ENCODE results near the gene ARMH3. TPM values are rescaled to one million over a fixed set of nuclear protein-coding genes. Genes with fewer than 3 reads are reported as not detected.

ARMH3 gene
- polyA plus RNA-seq, 4 donors, result 14.1 to 21.7 (median 18.1) TPM

DNA sequence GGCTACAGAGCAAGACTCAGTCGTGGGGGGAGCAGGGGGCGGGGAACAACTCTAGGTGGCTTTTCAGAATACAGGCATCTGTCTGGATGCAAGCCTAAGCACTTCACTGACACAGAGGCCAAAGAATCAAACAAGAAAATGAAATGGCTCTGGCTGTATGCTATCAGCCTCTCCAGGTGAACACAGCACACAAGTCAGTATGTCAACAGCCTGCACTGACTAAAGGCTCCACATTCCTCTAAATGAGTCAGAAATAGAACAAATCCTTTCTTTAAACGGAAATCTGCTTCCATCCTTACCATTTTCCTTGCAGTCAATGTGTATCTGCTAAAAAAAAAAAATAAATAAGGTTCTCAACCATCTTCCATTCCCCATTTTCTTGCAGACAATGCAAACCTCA is 88.3 kb downstream of the ARMH3 start:
- no peak for DNase-seq
- Histone ChIP-seq H3K36me3 (ENCODE audit: control insufficient read depth in 3 of 3, insufficient read depth in 2 of 3, low read depth in 1 of 3, low read length in 3 of 3) (peaks cover 2 to 22% (median 9%) of the 10 kb centered on the region in 3 donors), H3K4me3 (ENCODE audit: low read depth in 1 of 3, low read length in 3 of 3) (no peak overlapping the region), H3K27me3 (ENCODE audit: control insufficient read depth in 3 of 3, insufficient read depth in 3 of 3, low read length in 3 of 3) (no peaks in the 10 kb centered on the region), H3K9me3 (ENCODE audit: control insufficient read depth in 2 of 2, insufficient read depth in 1 of 2, low read depth in 1 of 2, low read length in 1 of 2) (no peaks in the 10 kb centered on the region), H3K4me1 (ENCODE audit: control insufficient read depth in 3 of 3, insufficient read depth in 2 of 3, low read depth in 1 of 3, low read length in 2 of 3) (peaks cover 0 to 2% (median 0%) of the 10 kb centered on the region in 3 donors), H3K27ac (ENCODE audit: low read depth in 1 of 3, low read length in 2 of 3) (no peak overlapping the region)
- FAIRE-seq, result no peak
- WGBS, 3 donors, result 91 to 92% (median 92%) methylated on average over 3 of the region's 3 CpGs

GRCh38 chr10:101967119-101967518 is 88.9 kb downstream of the ARMH3 start:
- no peak overlapping the region for H3K27ac ChIP-seq (ENCODE audit: low read depth in 1 of 3, low read length in 2 of 3)

GRCh38 chr10:101965075-101965765 is 90.8 kb downstream of the ARMH3 start:
- Histone ChIP-seq H3K4me3 (ENCODE audit: low read depth in 1 of 3, low read length in 3 of 3) (no peak overlapping the region), H3K36me3 (ENCODE audit: control insufficient read depth in 3 of 3, insufficient read depth in 2 of 3, low read depth in 1 of 3, low read length in 3 of 3) (peaks cover 2 to 9% (median 8%) of the 10 kb centered on the region in 3 donors), H3K27me3 (ENCODE audit: control insufficient read depth in 3 of 3, insufficient read depth in 3 of 3, low read length in 3 of 3) (no peaks in the 10 kb centered on the region), H3K9me3 (ENCODE audit: control insufficient read depth in 2 of 2, insufficient read depth in 1 of 2, low read depth in 1 of 2, low read length in 1 of 2) (no peaks in the 10 kb centered on the region), H3K4me1 (ENCODE audit: control insufficient read depth in 3 of 3, insufficient read depth in 2 of 3, low read depth in 1 of 3, low read length in 2 of 3) (peaks cover 0 to 2% (median 0%) of the 10 kb centered on the region in 3 donors), H3K27ac (ENCODE audit: low read depth in 1 of 3, low read length in 2 of 3) (no peak overlapping the region)
- DNase-seq (no peak), FAIRE-seq (no peak)
- WGBS, 3 donors, result 48 to 67% (median 49%) methylated on average over 3 of the region's 3 CpGs

More at GRCh38 chr10:101967119-101967518, 88.9 kb downstream of the ARMH3 start:
- DNase-seq, result no peak
- no peak overlapping the region for H3K4me3 ChIP-seq (ENCODE audit: low read depth in 1 of 3, low read length in 3 of 3)
- peaks cover 0 to 2% (median 0%) of the 10 kb centered on the region in 3 donors for H3K4me1 ChIP-seq (ENCODE audit: control insufficient read depth in 3 of 3, insufficient read depth in 2 of 3, low read depth in 1 of 3, low read length in 2 of 3)
- peaks cover 2 to 19% (median 7%) of the 10 kb centered on the region in 3 donors for H3K36me3 ChIP-seq (ENCODE audit: control insufficient read depth in 3 of 3, insufficient read depth in 2 of 3, low read depth in 1 of 3, low read length in 3 of 3)
- WGBS, 3 donors, result 92 to 94% (median 93%) methylated on average over 2 of the region's 2 CpGs
- no peak for FAIRE-seq
- H3K9me3 ChIP-seq (ENCODE audit: control insufficient read depth in 2 of 2, insufficient read depth in 1 of 2, low read depth in 1 of 2, low read length in 1 of 2), result no peaks in the 10 kb centered on the region
- H3K27me3 ChIP-seq (ENCODE audit: control insufficient read depth in 3 of 3, insufficient read depth in 3 of 3, low read length in 3 of 3), result no peaks in the 10 kb centered on the region

- no peaks in the 10 kb centered on the region for H3K4me1 ChIP-seq (ENCODE audit: control insufficient read depth in 3 of 3, insufficient read depth in 2 of 3, low read depth in 1 of 3, low read length in 2 of 3)
- WGBS, 3 donors, result 82 to 89% (median 87%) methylated on average over 5 of the region's 5 CpGs
- H3K4me3 ChIP-seq (ENCODE audit: low read depth in 1 of 3, low read length in 3 of 3), result no peak overlapping the region
- peaks cover 0 to 12% (median 12%) of the 10 kb centered on the region in 3 donors for H3K36me3 ChIP-seq (ENCODE audit: control insufficient read depth in 3 of 3, insufficient read depth in 2 of 3, low read depth in 1 of 3, low read length in 3 of 3)
- H3K27me3 ChIP-seq (ENCODE audit: control insufficient read depth in 3 of 3, insufficient read depth in 3 of 3, low read length in 3 of 3), result no peaks in the 10 kb centered on the region
- H3K9me3 ChIP-seq (ENCODE audit: control insufficient read depth in 2 of 2, insufficient read depth in 1 of 2, low read depth in 1 of 2, low read length in 1 of 2), result no peaks in the 10 kb centered on the region
- no peak overlapping the region for H3K27ac ChIP-seq (ENCODE audit: low read depth in 1 of 3, low read length in 2 of 3)
- DNase-seq (no peak), FAIRE-seq (no peak)
Measured at GRCh38 chr10:101961591-101962498, 94.1 kb downstream of the ARMH3 start.

DNA sequence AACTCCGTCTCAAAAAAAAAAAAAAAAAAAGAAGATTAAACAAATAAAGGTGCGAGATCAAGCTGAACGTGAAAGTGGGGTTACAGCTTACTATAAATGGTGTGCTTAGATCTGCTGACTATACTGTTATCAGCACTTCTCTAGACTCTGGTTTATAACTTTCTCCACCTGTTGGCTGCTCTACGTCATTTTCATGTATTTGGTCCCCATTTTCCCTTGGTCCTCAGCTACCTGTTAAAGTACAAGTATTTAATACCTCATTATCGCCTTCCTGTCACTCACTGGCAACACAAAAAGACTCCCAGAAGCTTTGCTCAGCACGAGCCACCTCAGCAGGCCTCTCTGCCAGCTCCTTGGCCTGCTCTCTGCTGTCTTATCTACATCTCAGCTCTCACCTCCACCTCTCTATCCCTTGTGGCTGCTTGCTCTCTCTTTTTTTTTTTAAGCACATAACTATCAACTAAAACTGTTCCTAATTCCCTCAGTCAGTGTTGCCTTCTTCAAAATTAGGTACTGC is 95.0 kb downstream of the ARMH3 start:
- no peak for FAIRE-seq

DNA sequence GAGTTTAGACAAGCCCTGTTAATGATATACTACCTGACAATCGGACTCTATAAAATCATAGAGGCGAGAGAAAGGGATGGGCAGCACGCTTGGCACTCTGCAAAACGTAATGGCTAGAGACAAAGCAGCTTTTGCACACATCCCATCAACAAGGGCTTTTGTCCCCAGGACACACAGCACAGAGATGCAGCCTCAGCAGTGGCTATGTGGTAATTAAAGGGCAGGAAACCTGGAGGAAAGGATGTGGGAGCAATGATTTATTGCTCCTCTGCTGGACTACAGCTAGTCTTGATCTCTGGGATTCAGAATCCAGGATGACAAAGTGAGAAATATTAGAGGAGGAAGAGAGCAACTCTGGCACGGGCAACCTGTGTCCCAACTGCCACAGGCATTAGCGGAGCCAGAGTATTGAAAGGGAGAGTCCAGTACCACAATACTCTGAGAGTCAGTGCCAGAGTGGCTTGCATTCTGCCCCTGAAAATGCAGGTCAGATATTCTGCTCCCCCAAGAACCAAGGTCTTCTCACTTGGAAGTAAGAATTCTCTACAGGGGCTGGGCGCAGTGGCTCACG is 96.5 kb downstream of the ARMH3 start:
- FAIRE-seq (no peak), DNase-seq (no peak)
- Histone ChIP-seq H3K36me3 (ENCODE audit: control insufficient read depth in 3 of 3, insufficient read depth in 2 of 3, low read depth in 1 of 3, low read length in 3 of 3) (peaks cover 7 to 19% (median 8%) of the 10 kb centered on the region in 3 donors), H3K27me3 (ENCODE audit: control insufficient read depth in 3 of 3, insufficient read depth in 3 of 3, low read length in 3 of 3) (no peaks in the 10 kb centered on the region), H3K9me3 (ENCODE audit: control insufficient read depth in 2 of 2, insufficient read depth in 1 of 2, low read depth in 1 of 2, low read length in 1 of 2) (no peaks in the 10 kb centered on the region), H3K4me1 (ENCODE audit: control insufficient read depth in 3 of 3, insufficient read depth in 2 of 3, low read depth in 1 of 3, low read length in 2 of 3) (no peaks in the 10 kb centered on the region), H3K4me3 (ENCODE audit: low read depth in 1 of 3, low read length in 3 of 3) (no peak overlapping the region), H3K27ac (ENCODE audit: low read depth in 1 of 3, low read length in 2 of 3) (no peak overlapping the region)
- WGBS, 3 donors, result 91 to 93% (median 92%) methylated on average over 8 of the region's 8 CpGs

More for the DNA sequence above, 95.0 kb downstream of the ARMH3 start:
- Histone ChIP-seq H3K4me1 (ENCODE audit: control insufficient read depth in 3 of 3, insufficient read depth in 2 of 3, low read depth in 1 of 3, low read length in 2 of 3) (no peaks in the 10 kb centered on the region), H3K27ac (ENCODE audit: low read depth in 1 of 3, low read length in 2 of 3) (no peak overlapping the region), H3K27me3 (ENCODE audit: control insufficient read depth in 3 of 3, insufficient read depth in 3 of 3, low read length in 3 of 3) (no peaks in the 10 kb centered on the region), H3K9me3 (ENCODE audit: control insufficient read depth in 2 of 2, insufficient read depth in 1 of 2, low read depth in 1 of 2, low read length in 1 of 2) (no peaks in the 10 kb centered on the region), H3K36me3 (ENCODE audit: control insufficient read depth in 3 of 3, insufficient read depth in 2 of 3, low read depth in 1 of 3, low read length in 3 of 3) (peaks cover 4 to 16% (median 12%) of the 10 kb centered on the region in 3 donors), H3K4me3 (ENCODE audit: low read depth in 1 of 3, low read length in 3 of 3) (no peak overlapping the region)
- 75 to 84% (median 79%) methylated on average over 6 of the region's 6 CpGs for WGBS, 3 donors
- DNase-seq, result peak in 1 of 2 donors; percentile 28

GRCh38 chr10:101958691-101959090 is 97.3 kb downstream of the ARMH3 start:
- Histone ChIP-seq H3K36me3 (ENCODE audit: control insufficient read depth in 3 of 3, insufficient read depth in 2 of 3, low read depth in 1 of 3, low read length in 3 of 3) (peaks cover 7 to 20% (median 11%) of the 10 kb centered on the region in 3 donors), H3K4me3 (ENCODE audit: low read depth in 1 of 3, low read length in 3 of 3) (no peak overlapping the region), H3K9me3 (ENCODE audit: control insufficient read depth in 2 of 2, insufficient read depth in 1 of 2, low read depth in 1 of 2, low read length in 1 of 2) (no peaks in the 10 kb centered on the region), H3K27ac (ENCODE audit: low read depth in 1 of 3, low read length in 2 of 3) (no peak overlapping the region), H3K27me3 (ENCODE audit: control insufficient read depth in 3 of 3, insufficient read depth in 3 of 3, low read length in 3 of 3) (no peaks in the 10 kb centered on the region), H3K4me1 (ENCODE audit: control insufficient read depth in 3 of 3, insufficient read depth in 2 of 3, low read depth in 1 of 3, low read length in 2 of 3) (no peaks in the 10 kb centered on the region)
- DNase-seq (no peak), FAIRE-seq (no peak)
- 69 to 78% (median 72%) methylated on average over 1 of the region's 1 CpG for WGBS, 3 donors

- WGBS, 3 donors, result 96 to 97% (median 96%) methylated on average over 1 of the region's 1 CpG
- Histone ChIP-seq H3K9me3 (ENCODE audit: control insufficient read depth in 2 of 2, insufficient read depth in 1 of 2, low read depth in 1 of 2, low read length in 1 of 2) (no peaks in the 10 kb centered on the region), H3K4me3 (ENCODE audit: low read depth in 1 of 3, low read length in 3 of 3) (no peak overlapping the region), H3K4me1 (ENCODE audit: control insufficient read depth in 3 of 3, insufficient read depth in 2 of 3, low read depth in 1 of 3, low read length in 2 of 3) (no peaks in the 10 kb centered on the region), H3K36me3 (ENCODE audit: control insufficient read depth in 3 of 3, insufficient read depth in 2 of 3, low read depth in 1 of 3, low read length in 3 of 3) (peaks cover 7 to 24% (median 17%) of the 10 kb centered on the region in 3 donors), H3K27me3 (ENCODE audit: control insufficient read depth in 3 of 3, insufficient read depth in 3 of 3, low read length in 3 of 3) (no peaks in the 10 kb centered on the region), H3K27ac (ENCODE audit: low read depth in 1 of 3, low read length in 2 of 3) (no peak overlapping the region)
- DNase-seq, result no peak
- FAIRE-seq, result no peak
Measured at GRCh38 chr10:101956898-101957297, 99.1 kb downstream of the ARMH3 start.
